K562 (cell line): ENCODE results near the gene HIPK1. TPM values are rescaled to one million over a fixed set of nuclear protein-coding genes. Genes with fewer than 3 reads are reported as not detected.
A peak's percentile ranks its signal among the peaks of the same experiment; 100 is the strongest.

Experiments used
- ARID1B ChIP-seq: fragments of 450-650 bp; IDR thresholded peaks from 2 replicates; pipeline ENCODE4 v1.6.1; 2016; ENCODE audit warnings: antibody characterized with exemption, mild to moderate bottlenecking, inconsistent platforms
- CBFA2T2 ChIP-seq: fragments of 450-650 bp; conservative IDR thresholded peaks from 2 replicates; pipeline ENCODE4 v1.6.1; 2017; ENCODE audit warnings: mild to moderate bottlenecking
- CBX3 ChIP-seq, 2 experiments: IDR thresholded peaks; 1 replicate in 1 of 2; 2 replicates in 1 of 2; pipeline ENCODE4 v1.6.1; 2012; ENCODE audit warnings: inconsistent platforms in 2 of 2, low read length in 2 of 2, borderline replicate concordance in 1 of 2, control low read depth in 1 of 2
- CREB3L1 ChIP-seq: fragments of 450-650 bp; IDR thresholded peaks from 2 replicates; pipeline ENCODE4 v1.6.1; 2014; ENCODE audit warnings: low read depth, mild to moderate bottlenecking, moderate library complexity, borderline replicate concordance
- HMGN3 ChIP-seq: IDR thresholded peaks from 2 replicates; pipeline ENCODE4 v1.6.1; 2011; ENCODE audit warnings: borderline replicate concordance, low read depth, mild to moderate bottlenecking, mixed read lengths, low read length; ENCODE audit not compliant: insufficient read length; ENCODE audit errors: extremely low read depth
- IFI16 ChIP-seq: fragments of 250-450 bp; sonication (Bioruptor Pico); IDR thresholded peaks from 2 replicates; pipeline ENCODE4 v2.1.2; 2022; ENCODE audit warnings: mild to moderate bottlenecking, inconsistent platforms
- NCOR1 ChIP-seq: fragments of 450-650 bp; IDR thresholded peaks from 2 replicates; pipeline ENCODE4 v1.6.1; 2016; ENCODE audit warnings: mild to moderate bottlenecking, moderate library complexity
- NFYB ChIP-seq: IDR thresholded peaks from 2 replicates; pipeline ENCODE4 v1.6.1; 2011; ENCODE audit warnings: mild to moderate bottlenecking, moderate library complexity; ENCODE audit not compliant: insufficient read length; ENCODE audit errors: extremely low read depth
- NKRF ChIP-seq: fragments of 450-650 bp; IDR thresholded peaks from 2 replicates; pipeline ENCODE4 v1.6.1; 2016; ENCODE audit warnings: borderline replicate concordance
- PPARD ChIP-seq: fragments of 250-450 bp; sonication (Bioruptor Pico); IDR thresholded peaks from 2 replicates; pipeline ENCODE4 v1.8.0; 2022; ENCODE audit warnings: inconsistent platforms, mild to moderate bottlenecking, moderate library complexity
- THAP7 ChIP-seq: fragments of 250-450 bp; sonication (Bioruptor Pico); IDR thresholded peaks from 2 replicates; pipeline ENCODE4 v1.5.0; 2021
- ZNF165 ChIP-seq: fragments of 250-450 bp; sonication (Bioruptor Pico); IDR thresholded peaks from 2 replicates; pipeline ENCODE4 v1.4.0; 2020; ENCODE audit warnings: borderline replicate concordance
- ZNF175 ChIP-seq: fragments of 200-800 bp; sonication (Bioruptor generic); IDR thresholded peaks from 2 replicates; pipeline ENCODE4 v1.6.1; 2016; ENCODE audit warnings: low read depth, mild to moderate bottlenecking, missing genetic modification characterization, missing compliant biosample characterization
- ZNF707 ChIP-seq: fragments of 250-450 bp; sonication (Bioruptor Pico); conservative IDR thresholded peaks from 2 replicates; pipeline ENCODE4 v1.8.0; 2022; ENCODE audit warnings: inconsistent platforms, mild to moderate bottlenecking, moderate library complexity
- polyA plus RNA-seq, 8 experiments: library from polyadenylated mRNA; depleted of rRNA in 4 of 8; stranded (reverse) in 5 of 8; unstranded in 3 of 8; fragments of >200 nt; fragmentation: Nextera tagmentation in 2 of 8; fragmentation: Illumina TruSeq in 1 of 8; extraction: Ambion mirVana in 2 of 8; extraction: Trizol in 1 of 8; gene quantifications; 2 replicates each; pipeline versions ENCODE4 v1.2.1 to v1.2.3, GENCODE V29; 2011 to 2014; ENCODE audit warnings: inconsistent platforms in 1 of 8, missing spikeins in 1 of 8
- total RNA-seq, 7 experiments: library from RNA; depleted of rRNA in 6 of 7; stranded (reverse); fragments of >200 nt in 6 of 7; fragmentation: Illumina TruSeq in 2 of 7; extraction: Trizol in 2 of 7; gene quantifications; 2 replicates each; pipeline versions ENCODE4 v1.2.1 to v1.2.3, GENCODE V29; 2011 to 2021; ENCODE audit warnings: low replicate concordance in 1 of 7
- TF ChIP-seq, protein P1 (sequence below): sonication (generic); formaldehyde crosslinking; IDR thresholded peaks from 2 replicates; pipeline ENCODE4 v1.8.0; 2022; ENCODE audit warnings: mild to moderate bottlenecking, missing genetic modification reagents
- TF ChIP-seq, protein P2 (sequence below): fragments of 450-650 bp; IDR thresholded peaks from one replicate; pipeline ENCODE4 v1.6.1; 2018; ENCODE audit warnings: mild to moderate bottlenecking, moderate library complexity; ENCODE audit not compliant: partially characterized antibody

HIPK1 gene
- total and polyA plus RNA-seq, 9 of the 15 experiments (the other 6 are each of a cell fraction or from before 2014, with no cell fraction given), result 10.0 to 57.9 (median 29.6) TPM

DNA sequence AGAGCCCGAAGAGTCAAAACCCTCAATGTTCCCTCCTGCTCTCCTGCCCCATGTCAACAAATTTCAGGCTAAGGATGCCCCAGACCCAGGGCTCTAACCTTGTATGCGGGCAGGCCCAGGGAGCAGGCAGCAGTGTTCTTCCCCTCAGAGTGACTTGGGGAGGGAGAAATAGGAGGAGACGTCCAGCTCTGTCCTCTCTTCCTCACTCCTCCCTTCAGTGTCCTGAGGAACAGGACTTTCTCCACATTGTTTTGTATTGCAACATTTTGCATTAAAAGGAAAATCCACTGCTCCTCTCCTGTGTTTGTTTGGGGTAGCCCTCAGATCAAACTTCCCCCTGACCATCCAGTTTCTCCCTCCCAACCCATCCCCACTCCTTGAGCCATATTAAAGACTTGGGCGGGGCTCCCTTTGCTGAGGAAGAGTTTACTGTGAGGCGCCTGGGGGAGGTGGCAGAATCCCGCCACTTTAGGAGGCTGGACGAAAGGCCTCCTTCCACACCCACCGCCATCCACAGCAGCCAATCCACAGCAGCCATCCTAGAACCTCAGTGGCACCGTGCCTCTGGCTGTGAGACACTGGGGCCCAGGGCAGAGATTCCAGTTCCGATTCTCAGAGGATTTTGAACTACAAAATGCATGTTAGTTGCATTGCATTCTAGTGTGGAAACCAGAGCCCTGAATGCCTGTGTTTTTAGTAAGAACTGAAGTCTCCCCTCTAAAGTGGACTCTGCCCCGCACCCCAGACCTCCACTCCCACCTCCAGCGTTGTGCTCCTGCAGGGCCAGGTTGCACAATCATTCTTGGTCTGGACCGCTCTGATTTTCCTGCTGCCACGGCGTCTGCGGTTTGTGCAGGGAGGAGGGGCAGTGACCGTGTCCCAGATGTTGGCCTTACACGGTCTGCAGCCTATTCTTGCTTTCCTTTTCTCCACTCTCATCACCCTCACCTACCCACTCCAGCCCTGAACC lies 53.1 kb downstream of the HIPK1 start (continued):
- TF ChIP-seq NCOR1 (0 out of 2 replicates have a peak, but pooled peaks have one; percentile 15), NFYB (no peak), ZNF707 (CRISPR knock-in tag) (no peak), PPARD (no peak), CBX3 (IDR thresholded peaks at IDR 0.05; ENCODE audit: borderline replicate concordance in 1 of 2, low read length in 2 of 2) (no peak), CBFA2T2 (peak; percentile 32; the same call in 1 of the 2 replicates), CREB3L1 (peak; percentile 19; the same call in 1 of the 2 replicates), ZNF175 (CRISPR knock-in tag) (no peak), NKRF (no peak), ARID1B (no peak), IFI16 (CRISPR knock-in tag) (no peak), THAP7 (CRISPR knock-in tag) (no peak), HMGN3 (no peak), ZNF165 (CRISPR knock-in tag) (no peak)
- TF ChIP-seq, protein P1, sequence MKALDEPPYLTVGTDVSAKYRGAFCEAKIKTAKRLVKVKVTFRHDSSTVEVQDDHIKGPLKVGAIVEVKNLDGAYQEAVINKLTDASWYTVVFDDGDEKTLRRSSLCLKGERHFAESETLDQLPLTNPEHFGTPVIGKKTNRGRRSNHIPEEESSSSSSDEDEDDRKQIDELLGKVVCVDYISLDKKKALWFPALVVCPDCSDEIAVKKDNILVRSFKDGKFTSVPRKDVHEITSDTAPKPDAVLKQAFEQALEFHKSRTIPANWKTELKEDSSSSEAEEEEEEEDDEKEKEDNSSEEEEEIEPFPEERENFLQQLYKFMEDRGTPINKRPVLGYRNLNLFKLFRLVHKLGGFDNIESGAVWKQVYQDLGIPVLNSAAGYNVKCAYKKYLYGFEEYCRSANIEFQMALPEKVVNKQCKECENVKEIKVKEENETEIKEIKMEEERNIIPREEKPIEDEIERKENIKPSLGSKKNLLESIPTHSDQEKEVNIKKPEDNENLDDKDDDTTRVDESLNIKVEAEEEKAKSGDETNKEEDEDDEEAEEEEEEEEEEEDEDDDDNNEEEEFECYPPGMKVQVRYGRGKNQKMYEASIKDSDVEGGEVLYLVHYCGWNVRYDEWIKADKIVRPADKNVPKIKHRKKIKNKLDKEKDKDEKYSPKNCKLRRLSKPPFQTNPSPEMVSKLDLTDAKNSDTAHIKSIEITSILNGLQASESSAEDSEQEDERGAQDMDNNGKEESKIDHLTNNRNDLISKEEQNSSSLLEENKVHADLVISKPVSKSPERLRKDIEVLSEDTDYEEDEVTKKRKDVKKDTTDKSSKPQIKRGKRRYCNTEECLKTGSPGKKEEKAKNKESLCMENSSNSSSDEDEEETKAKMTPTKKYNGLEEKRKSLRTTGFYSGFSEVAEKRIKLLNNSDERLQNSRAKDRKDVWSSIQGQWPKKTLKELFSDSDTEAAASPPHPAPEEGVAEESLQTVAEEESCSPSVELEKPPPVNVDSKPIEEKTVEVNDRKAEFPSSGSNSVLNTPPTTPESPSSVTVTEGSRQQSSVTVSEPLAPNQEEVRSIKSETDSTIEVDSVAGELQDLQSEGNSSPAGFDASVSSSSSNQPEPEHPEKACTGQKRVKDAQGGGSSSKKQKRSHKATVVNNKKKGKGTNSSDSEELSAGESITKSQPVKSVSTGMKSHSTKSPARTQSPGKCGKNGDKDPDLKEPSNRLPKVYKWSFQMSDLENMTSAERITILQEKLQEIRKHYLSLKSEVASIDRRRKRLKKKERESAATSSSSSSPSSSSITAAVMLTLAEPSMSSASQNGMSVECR, result no peak
- TF ChIP-seq, protein P2, sequence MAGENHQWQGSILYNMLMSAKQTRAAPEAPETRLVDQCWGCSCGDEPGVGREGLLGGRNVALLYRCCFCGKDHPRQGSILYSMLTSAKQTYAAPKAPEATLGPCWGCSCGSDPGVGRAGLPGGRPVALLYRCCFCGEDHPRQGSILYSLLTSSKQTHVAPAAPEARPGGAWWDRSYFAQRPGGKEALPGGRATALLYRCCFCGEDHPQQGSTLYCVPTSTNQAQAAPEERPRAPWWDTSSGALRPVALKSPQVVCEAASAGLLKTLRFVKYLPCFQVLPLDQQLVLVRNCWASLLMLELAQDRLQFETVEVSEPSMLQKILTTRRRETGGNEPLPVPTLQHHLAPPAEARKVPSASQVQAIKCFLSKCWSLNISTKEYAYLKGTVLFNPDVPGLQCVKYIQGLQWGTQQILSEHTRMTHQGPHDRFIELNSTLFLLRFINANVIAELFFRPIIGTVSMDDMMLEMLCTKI, result no peak
